GM18861 (cell line): ENCODE results near the gene JAG2.

Experiments
- ATAC-seq: cut with Tn5 transposase; IDR thresholded peaks from one replicate; pipeline ENCODE4 v1.9.1; 2021; ENCODE audit not compliant: unreplicated experiment

JAG2 gene

DNA sequence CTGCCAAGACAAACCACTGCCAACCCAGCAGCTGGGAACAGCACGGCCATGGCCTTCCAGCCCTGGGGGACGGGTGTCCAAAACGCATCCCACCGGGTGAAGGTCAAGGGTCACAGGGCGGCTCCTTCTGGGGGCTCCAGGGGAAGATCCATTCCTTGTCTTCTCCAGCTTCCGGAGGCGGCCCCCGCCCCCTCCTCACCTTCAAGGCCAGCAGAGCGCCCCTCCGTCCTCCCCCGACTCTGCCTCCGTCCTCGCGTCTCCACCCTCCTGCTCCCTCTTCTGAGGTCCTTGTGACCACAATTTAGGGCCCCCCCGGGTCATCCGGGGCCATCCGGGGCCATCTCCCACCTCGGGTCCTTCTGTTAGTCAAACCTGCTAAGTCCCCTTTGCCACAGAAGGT, 16.4 kb upstream of the JAG2 start:
- ATAC-seq, result no peak

DNA sequence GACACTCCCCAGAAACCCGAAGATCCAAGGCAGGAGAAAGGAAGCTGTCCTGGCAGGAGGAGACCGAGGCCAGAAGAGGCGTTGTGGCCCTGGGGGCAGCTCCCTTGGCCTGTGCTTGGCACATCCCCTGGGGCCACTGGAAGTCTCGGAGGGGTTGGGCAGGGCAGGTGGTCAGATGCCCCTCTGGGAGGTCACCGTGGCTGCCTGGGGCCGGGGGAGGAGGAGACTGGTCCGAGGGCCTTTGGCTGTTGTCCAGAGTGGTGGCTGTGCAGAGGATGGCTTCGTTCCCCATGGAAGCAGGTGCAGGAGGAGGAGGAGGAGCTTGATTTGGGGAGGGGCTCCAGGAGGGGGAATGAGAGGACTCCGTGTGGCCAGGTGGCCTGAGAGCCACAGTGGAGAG, 15.9 kb upstream of the JAG2 start:
- no peak for ATAC-seq

- ATAC-seq, result no peak
Measured at GRCh38 chr14:105182296-105183020, 13.9 kb upstream of the JAG2 start.

GRCh38 chr14:105181549-105182295, 13.1 kb upstream of the JAG2 start:
- no peak for ATAC-seq

DNA sequence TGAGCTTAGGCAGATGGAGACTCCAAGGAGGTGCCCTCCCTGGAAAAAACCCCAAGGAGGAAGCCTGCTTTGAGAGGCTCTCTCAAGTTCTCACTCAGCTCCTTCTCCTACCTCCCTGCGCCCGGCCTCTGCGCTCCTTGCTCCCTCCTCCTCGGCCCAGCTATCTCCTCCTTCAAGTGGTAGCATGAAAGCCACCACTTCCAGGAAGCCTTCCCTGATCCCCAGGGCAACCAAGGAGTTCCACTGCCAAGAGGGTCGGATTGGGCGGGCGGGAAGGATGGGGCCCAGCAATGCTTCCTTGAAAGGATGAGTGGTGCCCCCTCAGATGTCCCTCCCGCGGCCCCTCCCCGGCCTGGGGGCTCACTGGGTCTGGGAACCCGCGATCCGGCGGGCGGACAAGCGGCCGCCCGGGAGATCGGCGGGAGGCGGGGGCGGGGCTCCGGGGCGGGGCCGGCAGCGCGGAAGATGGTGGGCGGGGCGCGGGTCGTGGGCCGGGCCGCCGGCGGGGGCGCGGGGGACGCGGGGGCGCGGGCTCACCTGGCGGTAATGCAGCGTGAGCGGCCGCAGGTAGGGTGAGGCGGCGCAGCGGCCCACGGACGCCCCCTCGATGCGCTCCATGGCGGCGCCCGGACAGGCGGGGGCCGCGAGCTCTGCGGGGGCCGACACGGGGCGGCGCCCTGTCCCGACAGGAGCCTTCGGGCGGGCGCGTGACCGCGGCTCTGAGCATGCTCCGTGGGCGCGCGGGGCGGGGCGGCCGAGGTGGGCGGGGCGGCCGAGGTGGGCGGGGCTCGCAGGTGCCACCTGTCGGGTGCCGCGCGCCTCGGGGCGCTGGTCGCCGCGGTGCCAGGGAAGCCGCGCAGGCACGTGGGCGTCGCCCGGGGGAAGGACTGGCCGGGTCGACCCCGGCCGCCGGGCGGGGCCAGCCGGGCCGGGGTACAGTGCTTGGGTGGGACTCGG, 12.3 kb upstream of the JAG2 start, which contains the start of gene NUDT14:
TSS of gene NUDT14 (minus strand) at position 721 of the 957 bp plus-strand sequence. CDS start at position 618, 103 bp downstream.
- ATAC-seq, result no peak

DNA sequence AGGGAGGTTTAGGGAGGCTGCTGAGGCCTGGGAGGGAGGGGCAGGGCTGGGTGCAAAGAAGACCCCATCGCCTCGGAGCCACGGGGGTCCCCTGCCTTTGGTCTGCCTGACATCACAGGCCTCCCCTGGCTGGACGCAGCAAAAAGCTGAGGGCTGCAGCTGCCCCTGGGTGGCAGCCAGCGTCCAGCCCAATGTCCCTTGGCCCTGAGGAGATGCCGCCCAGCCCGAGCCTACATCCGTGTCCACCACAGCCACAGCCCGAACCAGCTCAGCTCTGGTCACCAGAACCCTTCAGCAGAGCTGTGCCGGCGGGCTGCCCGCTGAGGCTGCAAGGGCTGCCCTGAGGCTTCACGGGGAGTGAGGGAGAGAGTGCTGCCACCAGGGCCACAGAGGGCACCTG, 10.6 kb upstream of the JAG2 start:
- ATAC-seq, result no peak

DNA sequence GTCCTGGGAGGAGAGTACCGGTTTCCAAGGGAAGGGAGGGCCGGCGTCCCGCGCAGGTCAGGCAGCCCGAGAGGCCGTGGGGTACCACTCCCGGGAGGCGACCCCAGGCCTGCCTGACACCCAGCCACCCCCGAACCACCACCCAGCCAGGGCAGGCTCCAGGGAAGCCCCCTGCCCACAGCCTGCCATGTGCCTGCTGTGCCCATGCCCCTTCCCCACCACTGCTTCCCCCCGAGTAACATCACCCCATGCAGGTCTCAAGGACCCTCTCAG, 10.2 kb upstream of the JAG2 start:
- ATAC-seq, result no peak

- no peak for ATAC-seq
Measured at GRCh38 chr14:105178069-105178867, 9.7 kb upstream of the JAG2 start.

DNA sequence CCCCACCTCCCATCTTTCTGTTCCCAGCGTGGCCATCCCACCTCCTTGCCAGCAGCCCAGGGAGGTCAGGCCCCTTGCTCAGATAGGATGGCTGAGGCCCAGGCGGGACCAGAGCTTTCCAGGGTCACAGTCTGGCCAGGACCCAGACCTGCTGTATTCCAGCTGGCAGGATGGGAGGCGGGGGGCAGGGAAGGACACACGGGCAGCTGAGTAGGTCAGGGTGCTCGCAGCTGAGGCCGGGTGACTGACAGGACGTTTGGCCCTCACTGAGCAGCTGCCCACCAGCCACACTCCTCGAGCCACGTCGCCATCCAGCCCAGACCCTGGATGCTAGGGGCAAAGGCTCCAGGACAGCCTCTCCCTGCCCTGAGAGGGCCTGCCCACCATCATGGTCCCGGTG, 8.5 kb upstream of the JAG2 start:
- ATAC-seq, result no peak

DNA sequence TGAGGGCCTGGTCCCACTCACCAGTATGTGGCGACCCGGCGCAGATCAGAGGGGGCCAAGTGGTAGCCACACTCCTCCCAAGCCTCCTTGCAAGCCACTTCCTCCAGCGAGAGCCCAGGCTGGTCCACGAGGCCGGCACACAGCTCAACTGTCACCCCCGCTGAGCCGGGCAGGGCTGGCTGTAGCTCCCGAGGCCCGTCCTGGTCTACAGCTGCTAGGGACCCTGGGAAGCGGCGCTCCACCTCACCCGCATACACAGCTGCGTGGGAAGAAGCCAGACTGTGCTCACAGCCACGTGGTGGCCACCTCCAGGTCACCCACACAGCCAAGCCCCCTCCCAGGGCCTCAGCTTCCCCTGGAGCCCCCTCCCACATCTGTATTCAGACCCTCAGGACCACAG, 7.9 kb upstream of the JAG2 start:
- no peak for ATAC-seq

- no peak for ATAC-seq
Measured at GRCh38 chr14:105173901-105174894, 5.6 kb upstream of the JAG2 start.

DNA sequence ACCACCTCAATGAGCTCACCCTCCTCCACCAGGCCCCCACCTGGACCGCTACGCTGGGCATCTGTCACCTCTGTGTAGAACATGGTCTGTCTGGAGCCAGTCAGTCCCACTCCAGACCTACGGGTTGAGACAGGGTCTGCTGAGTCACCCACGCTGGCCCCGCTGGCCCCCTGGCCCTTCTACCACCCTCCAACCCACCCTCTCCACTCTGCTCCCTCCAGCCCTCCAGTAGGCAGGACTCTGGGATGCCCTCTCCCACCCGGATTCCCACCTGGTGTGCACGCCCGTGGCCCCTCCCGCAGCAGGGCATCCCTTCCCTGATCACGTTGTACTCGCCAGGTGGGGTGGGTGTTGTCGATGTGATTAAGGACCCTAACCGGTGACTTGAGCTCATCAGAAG, 4.6 kb upstream of the JAG2 start:
- ATAC-seq, result no peak

- ATAC-seq, result no peak
Measured at GRCh38 chr14:105172476-105172875, 3.9 kb upstream of the JAG2 start.

DNA sequence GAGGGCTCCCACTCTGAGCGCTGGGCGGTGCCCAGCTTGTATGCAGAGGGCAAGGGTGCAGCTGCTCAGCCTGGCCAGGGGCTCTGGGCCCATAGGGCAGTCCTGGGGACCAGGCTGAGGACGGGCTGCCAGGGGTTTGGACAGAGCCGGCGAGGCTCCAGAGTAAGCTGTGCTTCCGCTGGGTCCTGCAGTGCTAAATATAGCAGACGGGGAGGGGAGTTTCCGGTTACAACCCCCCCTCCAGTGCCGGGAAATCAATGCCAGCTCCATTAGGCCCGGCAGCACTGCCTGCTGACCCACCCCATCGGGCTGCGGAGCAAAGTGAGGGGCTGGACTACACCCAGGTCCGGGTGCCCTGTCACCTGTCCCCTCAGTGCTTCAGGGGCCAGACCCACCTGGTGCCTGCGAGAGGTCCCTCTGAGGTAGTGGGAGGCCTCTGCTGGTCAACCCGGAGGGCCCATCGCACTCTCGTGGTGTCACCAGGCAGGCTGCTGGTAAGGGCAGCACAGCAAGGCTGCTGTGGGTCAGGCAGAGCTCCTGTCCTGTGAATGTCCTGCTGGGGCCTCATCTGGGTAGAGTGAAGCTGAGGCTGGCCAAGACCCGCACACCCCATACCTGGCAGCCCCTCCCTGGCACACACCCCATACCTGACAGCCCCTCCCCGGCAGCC, 2.6 kb upstream of the JAG2 start:
- no peak for ATAC-seq

GRCh38 chr14:105169776-105170655, 1.4 kb upstream of the JAG2 start:
- no peak for ATAC-seq

GRCh38 chr14:105168979-105169507, 467 bp upstream of the JAG2 start:
- ATAC-seq, result no peak

- no peak for ATAC-seq
Measured at GRCh38 chr14:105168093-105168420, 519 bp downstream of the JAG2 start.
